ENCODE measurements around the gene TRIM46.

TRIM46 gene

DNA sequence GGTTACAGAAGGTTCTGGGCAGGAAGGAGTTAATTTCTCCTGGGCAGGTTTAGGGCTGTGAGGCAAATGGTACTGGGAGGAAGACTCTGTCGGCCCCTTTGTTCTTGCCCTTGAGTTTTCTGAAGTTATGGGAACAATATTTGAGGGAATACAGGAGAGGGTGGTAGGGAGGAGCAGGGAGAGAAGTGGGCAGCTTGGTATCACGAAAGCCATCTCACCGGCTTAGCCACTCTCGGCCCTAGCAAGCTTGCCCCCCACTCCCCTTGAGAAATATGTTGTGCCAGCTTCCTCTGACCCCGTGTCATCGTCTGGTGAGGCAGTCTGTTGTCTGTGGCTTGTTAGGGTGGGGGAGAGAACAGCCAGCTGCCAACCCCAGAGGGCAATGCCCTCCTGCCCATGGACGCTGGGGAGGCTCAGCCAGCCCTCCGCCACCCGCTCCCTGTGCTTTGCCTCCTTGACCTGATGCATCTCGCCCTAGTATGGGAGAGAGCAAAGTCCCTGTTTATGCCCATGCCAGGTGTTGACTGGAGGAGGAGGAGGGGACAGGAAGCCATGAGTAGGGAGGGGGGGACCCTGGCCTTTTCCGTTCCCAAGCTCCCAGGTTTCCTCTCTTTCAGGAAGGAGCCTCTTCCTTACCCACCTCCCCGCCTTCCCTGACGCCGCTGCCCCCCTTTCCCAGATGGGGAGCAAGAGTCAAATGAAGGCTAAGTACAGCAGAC, 44.7 kb upstream of the TRIM46 start:
- Histone ChIP-seq H3K27me3 (ENCODE audit: control insufficient read depth in 2 of 2, insufficient read depth in 2 of 2, low read length in 2 of 2) (peaks cover 3 to 6% of the 10 kb centered on the region in 2 donors), H3K9me3 (ENCODE audit: control insufficient read depth in 2 of 2, low read length in 2 of 2) (no peaks in the 10 kb centered on the region), H3K27ac (ENCODE audit: low read depth in 2 of 2, low read length in 2 of 2) (peak overlapping the region; percentile 83 to 97), H3K4me1 (ENCODE audit: control insufficient read depth in 2 of 2, insufficient read depth in 2 of 2, low read length in 2 of 2) (peaks cover 58 to 79% of the 10 kb centered on the region in 2 donors), H3K4me3 (ENCODE audit: low read length in 2 of 2) (peak overlapping the region; percentile 84 to 99), H3K9ac (ENCODE audit: low read depth in 1 of 2, low read length in 2 of 2) (peak overlapping the region; percentile 97 to 99), H3K36me3 (ENCODE audit: control insufficient read depth in 2 of 2, insufficient read depth in 2 of 2, low read length in 2 of 2) (peaks cover 18 to 21% of the 10 kb centered on the region in 2 donors)

DNA sequence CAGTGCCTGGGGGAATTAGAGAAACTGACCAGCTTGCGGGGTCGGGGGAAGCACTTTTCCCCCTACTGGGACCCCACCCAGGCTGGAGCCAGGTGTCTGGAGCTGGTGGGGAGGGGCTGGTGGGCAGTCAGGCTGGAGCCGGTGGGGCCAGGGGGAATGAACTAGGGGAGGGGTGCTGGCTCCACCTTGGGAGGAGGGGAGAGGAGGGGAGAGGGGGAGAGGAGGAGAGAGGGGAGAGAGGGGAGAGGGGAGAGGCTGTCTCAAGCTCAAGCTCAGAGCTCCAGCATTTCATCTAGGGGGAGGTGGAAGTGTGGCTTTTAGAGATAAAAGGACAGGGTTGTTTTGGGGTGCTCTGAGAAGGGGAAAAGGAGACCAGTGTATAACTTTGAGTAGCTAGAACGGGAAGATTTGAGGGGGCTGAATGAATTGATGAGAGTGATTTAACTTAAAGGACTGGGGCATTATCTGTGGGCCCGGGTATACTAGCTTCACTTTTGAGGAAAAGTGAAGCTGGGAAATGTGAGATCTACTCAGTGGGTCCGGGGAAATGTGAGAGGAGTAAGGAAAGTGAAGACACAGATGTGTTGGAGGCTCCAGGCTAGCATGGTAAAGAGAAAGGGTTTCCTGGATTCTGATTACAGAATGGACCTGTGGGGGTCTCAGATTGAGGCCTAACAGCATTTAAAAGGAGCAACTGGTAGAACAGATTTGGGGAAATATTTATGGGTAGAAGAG, 43.2 kb upstream of the TRIM46 start:
- Histone ChIP-seq H3K9ac (ENCODE audit: low read depth in 1 of 2, low read length in 2 of 2) (peak overlapping the region; percentile 80 to 99), H3K4me3 (ENCODE audit: low read length in 2 of 2) (peak overlapping the region; percentile 84 to 99), H3K27ac (ENCODE audit: low read depth in 2 of 2, low read length in 2 of 2) (peak overlapping the region; percentile 83 to 97), H3K9me3 (ENCODE audit: control insufficient read depth in 2 of 2, low read length in 2 of 2) (no peaks in the 10 kb centered on the region), H3K36me3 (ENCODE audit: control insufficient read depth in 2 of 2, insufficient read depth in 2 of 2, low read length in 2 of 2) (peaks cover 25% of the 10 kb centered on the region in 2 donors), H3K4me1 (ENCODE audit: control insufficient read depth in 2 of 2, insufficient read depth in 2 of 2, low read length in 2 of 2) (peaks cover 56 to 80% of the 10 kb centered on the region in 2 donors), H3K27me3 (ENCODE audit: control insufficient read depth in 2 of 2, insufficient read depth in 2 of 2, low read length in 2 of 2) (peaks cover 3 to 6% of the 10 kb centered on the region in 2 donors)

DNA sequence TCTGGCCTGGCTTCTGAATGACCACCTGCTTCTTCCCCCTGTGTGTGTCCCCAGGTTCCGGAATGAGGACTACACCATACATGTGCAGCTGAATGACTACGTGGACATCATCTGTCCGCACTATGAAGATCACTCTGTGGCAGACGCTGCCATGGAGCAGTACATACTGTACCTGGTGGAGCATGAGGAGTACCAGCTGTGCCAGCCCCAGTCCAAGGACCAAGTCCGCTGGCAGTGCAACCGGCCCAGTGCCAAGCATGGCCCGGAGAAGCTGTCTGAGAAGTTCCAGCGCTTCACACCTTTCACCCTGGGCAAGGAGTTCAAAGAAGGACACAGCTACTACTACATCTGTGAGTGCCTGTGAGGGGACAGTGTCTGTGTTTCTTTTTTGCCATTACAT, 42.4 kb upstream of the TRIM46 start:
- Histone ChIP-seq H3K4me1 (ENCODE audit: control insufficient read depth in 2 of 2, insufficient read depth in 2 of 2, low read length in 2 of 2) (peaks cover 49 to 72% of the 10 kb centered on the region in 2 donors), H3K9ac (ENCODE audit: low read depth in 1 of 2, low read length in 2 of 2) (peak overlapping the region in 1 of 2 donors; percentile 99), H3K4me3 (ENCODE audit: low read length in 2 of 2) (peak overlapping the region; percentile 4 to 84), H3K36me3 (ENCODE audit: control insufficient read depth in 2 of 2, insufficient read depth in 2 of 2, low read length in 2 of 2) (peaks cover 25% of the 10 kb centered on the region in 2 donors), H3K9me3 (ENCODE audit: control insufficient read depth in 2 of 2, low read length in 2 of 2) (no peaks in the 10 kb centered on the region), H3K27me3 (ENCODE audit: control insufficient read depth in 2 of 2, insufficient read depth in 2 of 2, low read length in 2 of 2) (peaks cover 3 to 6% of the 10 kb centered on the region in 2 donors), H3K27ac (ENCODE audit: low read depth in 2 of 2, low read length in 2 of 2) (peak overlapping the region in 1 of 2 donors; percentile 97)

DNA sequence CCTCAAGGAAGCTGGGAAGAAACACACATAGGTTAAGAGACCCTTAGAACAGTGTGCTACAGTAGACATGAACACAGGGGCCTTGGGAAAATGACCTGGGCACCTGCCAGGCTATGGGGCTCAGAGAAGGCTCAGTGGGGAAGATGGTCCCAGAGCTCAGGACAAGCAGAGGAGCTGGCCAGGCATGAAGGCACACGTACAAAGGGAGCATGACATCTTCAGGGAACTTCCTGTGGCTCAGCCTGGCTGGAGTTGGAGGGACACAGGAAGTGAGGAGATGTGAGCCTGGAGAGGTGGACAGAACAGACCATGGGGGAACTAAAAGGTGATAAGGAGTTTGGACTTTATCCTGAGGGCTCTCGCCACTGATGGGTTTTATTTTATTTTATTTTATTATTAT, 41.8 kb upstream of the TRIM46 start:
- H3K9ac ChIP-seq (ENCODE audit: low read depth in 1 of 2, low read length in 2 of 2) = peak overlapping the region in 1 of 2 donors; percentile 99
- peak overlapping the region in 1 of 2 donors; percentile 84 for H3K4me3 ChIP-seq (ENCODE audit: low read length in 2 of 2)
- H3K27me3 ChIP-seq (ENCODE audit: control insufficient read depth in 2 of 2, insufficient read depth in 2 of 2, low read length in 2 of 2) = peaks cover 3 to 4% of the 10 kb centered on the region in 2 donors
- peaks cover 25% of the 10 kb centered on the region in 2 donors for H3K36me3 ChIP-seq (ENCODE audit: control insufficient read depth in 2 of 2, insufficient read depth in 2 of 2, low read length in 2 of 2)
- peak overlapping the region in 1 of 2 donors; percentile 97 for H3K27ac ChIP-seq (ENCODE audit: low read depth in 2 of 2, low read length in 2 of 2)
- no peaks in the 10 kb centered on the region for H3K9me3 ChIP-seq (ENCODE audit: control insufficient read depth in 2 of 2, low read length in 2 of 2)
- peaks cover 47 to 70% of the 10 kb centered on the region in 2 donors for H3K4me1 ChIP-seq (ENCODE audit: control insufficient read depth in 2 of 2, insufficient read depth in 2 of 2, low read length in 2 of 2)

DNA sequence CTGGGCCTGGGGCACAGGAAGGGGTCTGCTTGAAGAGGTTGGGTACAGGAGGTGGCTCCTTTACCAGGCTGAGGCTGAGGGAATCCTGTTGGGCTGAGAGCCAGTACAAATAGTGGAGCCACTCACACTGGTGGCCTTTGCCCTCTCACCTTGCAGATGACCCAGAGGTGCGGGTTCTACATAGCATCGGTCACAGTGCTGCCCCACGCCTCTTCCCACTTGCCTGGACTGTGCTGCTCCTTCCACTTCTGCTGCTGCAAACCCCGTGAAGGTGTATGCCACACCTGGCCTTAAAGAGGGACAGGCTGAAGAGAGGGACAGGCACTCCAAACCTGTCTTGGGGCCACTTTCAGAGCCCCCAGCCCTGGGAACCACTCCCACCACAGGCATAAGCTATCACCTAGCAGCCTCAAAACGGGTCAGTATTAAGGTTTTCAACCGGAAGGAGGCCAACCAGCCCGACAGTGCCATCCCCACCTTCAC, 39.8 kb upstream of the TRIM46 start:
- peak overlapping the region; percentile 65 to 96 for H3K9ac ChIP-seq (ENCODE audit: low read depth in 1 of 2, low read length in 2 of 2)
- no peaks in the 10 kb centered on the region for H3K27me3 ChIP-seq (ENCODE audit: control insufficient read depth in 2 of 2, insufficient read depth in 2 of 2, low read length in 2 of 2)
- peaks cover 45 to 73% of the 10 kb centered on the region in 2 donors for H3K4me1 ChIP-seq (ENCODE audit: control insufficient read depth in 2 of 2, insufficient read depth in 2 of 2, low read length in 2 of 2)
- H3K4me3 ChIP-seq (ENCODE audit: low read length in 2 of 2) = peak overlapping the region in 1 of 2 donors; percentile 86
- peaks cover 25 to 28% of the 10 kb centered on the region in 2 donors for H3K36me3 ChIP-seq (ENCODE audit: control insufficient read depth in 2 of 2, insufficient read depth in 2 of 2, low read length in 2 of 2)
- H3K9me3 ChIP-seq (ENCODE audit: control insufficient read depth in 2 of 2, low read length in 2 of 2) = no peaks in the 10 kb centered on the region
- peak overlapping the region; percentile 97 to 100 for H3K27ac ChIP-seq (ENCODE audit: low read depth in 2 of 2, low read length in 2 of 2)

DNA sequence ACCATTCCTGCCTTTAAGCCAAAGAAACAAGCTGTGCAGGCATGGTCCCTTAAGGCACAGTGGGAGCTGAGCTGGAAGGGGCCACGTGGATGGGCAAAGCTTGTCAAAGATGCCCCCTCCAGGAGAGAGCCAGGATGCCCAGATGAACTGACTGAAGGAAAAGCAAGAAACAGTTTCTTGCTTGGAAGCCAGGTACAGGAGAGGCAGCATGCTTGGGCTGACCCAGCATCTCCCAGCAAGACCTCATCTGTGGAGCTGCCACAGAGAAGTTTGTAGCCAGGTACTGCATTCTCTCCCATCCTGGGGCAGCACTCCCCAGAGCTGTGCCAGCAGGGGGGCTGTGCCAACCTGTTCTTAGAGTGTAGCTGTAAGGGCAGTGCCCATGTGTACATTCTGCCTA, 39.3 kb upstream of the TRIM46 start:
- Histone ChIP-seq H3K9ac (ENCODE audit: low read depth in 1 of 2, low read length in 2 of 2) (peak overlapping the region; percentile 65 to 96), H3K4me3 (ENCODE audit: low read length in 2 of 2) (peak overlapping the region in 1 of 2 donors; percentile 86)

DNA sequence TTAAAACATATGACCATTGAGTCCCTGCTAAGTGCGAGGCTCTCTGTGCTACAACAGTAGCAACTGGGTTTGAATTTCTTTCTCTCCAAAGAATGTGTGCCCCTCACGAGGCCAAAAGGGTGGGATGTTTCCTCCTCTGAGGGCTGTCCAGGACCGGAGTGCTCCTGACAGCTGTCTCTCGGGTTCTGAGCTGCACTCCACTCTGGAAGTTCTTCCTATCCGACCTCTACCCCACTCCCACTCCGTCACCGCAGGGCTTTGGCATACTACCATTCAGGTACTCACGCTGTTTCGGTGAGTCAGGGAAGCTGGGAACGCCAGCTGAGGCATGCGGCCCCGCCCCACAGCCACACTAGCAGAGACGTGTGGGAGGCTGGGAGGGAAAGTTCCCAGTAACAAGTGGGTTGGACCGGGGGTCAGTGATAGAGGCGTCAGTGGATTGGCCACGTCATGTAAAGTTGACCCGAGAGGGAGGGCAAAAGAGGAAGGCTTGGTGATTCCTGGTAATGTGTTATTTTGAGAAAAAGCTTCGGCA, 38.7 kb upstream of the TRIM46 start:
- Histone ChIP-seq H3K9me3 (ENCODE audit: control insufficient read depth in 2 of 2, low read length in 2 of 2) (no peaks in the 10 kb centered on the region), H3K4me1 (ENCODE audit: control insufficient read depth in 2 of 2, insufficient read depth in 2 of 2, low read length in 2 of 2) (peaks cover 39 to 71% of the 10 kb centered on the region in 2 donors), H3K27me3 (ENCODE audit: control insufficient read depth in 2 of 2, insufficient read depth in 2 of 2, low read length in 2 of 2) (no peaks in the 10 kb centered on the region), H3K9ac (ENCODE audit: low read depth in 1 of 2, low read length in 2 of 2) (peak overlapping the region; percentile 94 to 96), H3K4me3 (ENCODE audit: low read length in 2 of 2) (peak overlapping the region; percentile 86 to 97), H3K27ac (ENCODE audit: low read depth in 2 of 2, low read length in 2 of 2) (peak overlapping the region; percentile 97 to 100), H3K36me3 (ENCODE audit: control insufficient read depth in 2 of 2, insufficient read depth in 2 of 2, low read length in 2 of 2) (peaks cover 25 to 28% of the 10 kb centered on the region in 2 donors)

More for the DNA sequence above, 39.3 kb upstream of the TRIM46 start:
- H3K9me3 ChIP-seq (ENCODE audit: control insufficient read depth in 2 of 2, low read length in 2 of 2) = no peaks in the 10 kb centered on the region
- no peaks in the 10 kb centered on the region for H3K27me3 ChIP-seq (ENCODE audit: control insufficient read depth in 2 of 2, insufficient read depth in 2 of 2, low read length in 2 of 2)
- peak overlapping the region; percentile 97 to 100 for H3K27ac ChIP-seq (ENCODE audit: low read depth in 2 of 2, low read length in 2 of 2)
- H3K4me1 ChIP-seq (ENCODE audit: control insufficient read depth in 2 of 2, insufficient read depth in 2 of 2, low read length in 2 of 2) = peaks cover 44 to 71% of the 10 kb centered on the region in 2 donors
- peaks cover 25 to 28% of the 10 kb centered on the region in 2 donors for H3K36me3 ChIP-seq (ENCODE audit: control insufficient read depth in 2 of 2, insufficient read depth in 2 of 2, low read length in 2 of 2)

DNA sequence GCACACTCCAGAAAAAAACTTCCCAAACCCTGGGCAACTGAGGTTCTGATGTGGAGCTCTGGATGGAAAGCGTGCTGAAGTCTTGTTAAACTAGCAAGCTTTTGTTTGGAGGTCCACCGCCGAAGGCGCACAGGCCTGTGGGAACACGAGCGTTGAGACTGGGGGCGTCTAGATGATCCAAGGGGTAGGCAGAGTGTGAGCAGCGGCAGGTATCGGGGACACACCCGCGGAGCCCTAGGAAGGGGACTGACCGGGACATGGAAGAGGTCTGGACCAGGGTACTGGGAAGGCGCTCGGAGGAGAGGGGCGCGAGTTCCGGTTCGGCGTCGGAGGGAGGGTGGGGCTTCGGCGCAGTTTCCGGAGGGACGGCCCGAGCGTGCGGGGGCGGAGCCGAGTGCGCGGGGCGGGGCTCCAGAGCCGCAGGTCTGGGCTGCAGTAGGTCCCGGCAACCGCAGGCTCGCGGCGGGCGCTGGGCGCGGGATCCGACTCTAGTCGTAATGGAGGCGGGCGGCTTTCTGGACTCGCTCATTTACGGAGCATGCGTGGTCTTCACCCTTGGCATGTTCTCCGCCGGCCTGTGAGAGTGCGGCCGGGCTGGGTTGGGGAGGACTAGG, 38.1 kb upstream of the TRIM46 start, which contains the start of gene SLC50A1:
TSS of gene SLC50A1 (plus strand) at position 438 of the 614 bp plus-strand sequence. CDS start at position 498, 60 bp downstream.
- Histone ChIP-seq H3K4me3 (ENCODE audit: low read length in 2 of 2) (peak within 1 kb of the TSS; percentile 86 to 97), H3K9ac (ENCODE audit: low read depth in 1 of 2, low read length in 2 of 2) (peak within 1 kb of the TSS; percentile 94 to 96), H3K27me3 (ENCODE audit: control insufficient read depth in 2 of 2, insufficient read depth in 2 of 2, low read length in 2 of 2) (no peaks in the 10 kb centered on the region), H3K36me3 (ENCODE audit: control insufficient read depth in 2 of 2, insufficient read depth in 2 of 2, low read length in 2 of 2) (peaks cover 25 to 28% of the 10 kb centered on the region in 2 donors), H3K9me3 (ENCODE audit: control insufficient read depth in 2 of 2, low read length in 2 of 2) (no peaks in the 10 kb centered on the region), H3K27ac (ENCODE audit: low read depth in 2 of 2, low read length in 2 of 2) (peak within 1 kb of the TSS; percentile 97 to 100), H3K4me1 (ENCODE audit: control insufficient read depth in 2 of 2, insufficient read depth in 2 of 2, low read length in 2 of 2) (peaks cover 36 to 69% of the 10 kb centered on the region in 2 donors)

DNA sequence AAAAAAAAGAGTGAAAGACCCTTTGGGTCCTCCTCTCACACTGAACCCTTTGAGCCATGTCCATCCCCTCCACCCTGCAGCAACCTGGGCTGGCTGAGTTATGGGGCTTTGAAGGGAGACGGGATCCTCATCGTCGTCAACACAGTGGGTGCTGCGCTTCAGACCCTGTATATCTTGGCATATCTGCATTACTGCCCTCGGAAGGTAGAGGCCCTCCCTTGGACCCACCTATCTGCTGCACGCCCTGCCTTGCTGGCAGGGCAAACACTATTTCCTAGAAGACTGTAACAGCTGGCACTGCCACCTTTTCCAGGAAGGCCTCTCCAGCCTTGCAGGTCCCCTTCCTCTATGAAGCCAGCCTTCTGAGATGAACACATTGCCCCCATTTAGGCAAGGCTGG, 36.9 kb upstream of the TRIM46 start:
- Histone ChIP-seq H3K9ac (ENCODE audit: low read depth in 1 of 2, low read length in 2 of 2) (peak overlapping the region; percentile 7 to 96), H3K27ac (ENCODE audit: low read depth in 2 of 2, low read length in 2 of 2) (peak overlapping the region; percentile 97 to 100)

More for the DNA sequence above, 36.9 kb upstream of the TRIM46 start:
- H3K27me3 ChIP-seq (ENCODE audit: control insufficient read depth in 2 of 2, insufficient read depth in 2 of 2, low read length in 2 of 2) = no peaks in the 10 kb centered on the region
- H3K4me3 ChIP-seq (ENCODE audit: low read length in 2 of 2) = peak overlapping the region; percentile 46 to 51
- no peaks in the 10 kb centered on the region for H3K9me3 ChIP-seq (ENCODE audit: control insufficient read depth in 2 of 2, low read length in 2 of 2)
- H3K36me3 ChIP-seq (ENCODE audit: control insufficient read depth in 2 of 2, insufficient read depth in 2 of 2, low read length in 2 of 2) = peaks cover 18% of the 10 kb centered on the region in 2 donors
- H3K4me1 ChIP-seq (ENCODE audit: control insufficient read depth in 2 of 2, insufficient read depth in 2 of 2, low read length in 2 of 2) = peaks cover 36 to 59% of the 10 kb centered on the region in 2 donors

All from mucosa of rectum (tissue), 2 donors.